A549 (cell line): ENCODE measurements around the gene PDZK1IP1.

Experiments
- HDAC2 ChIP-seq: fragments of 200-600 bp; sonication (generic); IDR thresholded peaks from 2 replicates; pipeline ENCODE4 v1.6.1; 2016
- TF ChIP-seq, protein P1 (sequence below): fragments of 250-450 bp; sonication (Bioruptor Pico); IDR thresholded peaks from 2 replicates; pipeline ENCODE4 v1.5.0; 2021; ENCODE audit warnings: mild to moderate bottlenecking, moderate library complexity, borderline replicate concordance
- TF ChIP-seq, protein P2 (sequence below): fragments of >200 bp; sonication (Bioruptor Twin); formaldehyde crosslinking; IDR thresholded peaks from 3 replicates; pipeline ENCODE4 v1.5.1; 2016
- TF ChIP-seq, protein P3 (sequence below): fragments of 200-600 bp; sonication (generic); IDR thresholded peaks from 2 replicates; pipeline ENCODE4 v1.6.1; 2016; ENCODE audit warnings: antibody characterized with exemption, mild to moderate bottlenecking, moderate library complexity

GRCh38 chr1:47198214-47198613, 8.4 kb upstream of the PDZK1IP1 start:
- no peak for TF ChIP-seq HDAC2
- TF ChIP-seq, protein P1, sequence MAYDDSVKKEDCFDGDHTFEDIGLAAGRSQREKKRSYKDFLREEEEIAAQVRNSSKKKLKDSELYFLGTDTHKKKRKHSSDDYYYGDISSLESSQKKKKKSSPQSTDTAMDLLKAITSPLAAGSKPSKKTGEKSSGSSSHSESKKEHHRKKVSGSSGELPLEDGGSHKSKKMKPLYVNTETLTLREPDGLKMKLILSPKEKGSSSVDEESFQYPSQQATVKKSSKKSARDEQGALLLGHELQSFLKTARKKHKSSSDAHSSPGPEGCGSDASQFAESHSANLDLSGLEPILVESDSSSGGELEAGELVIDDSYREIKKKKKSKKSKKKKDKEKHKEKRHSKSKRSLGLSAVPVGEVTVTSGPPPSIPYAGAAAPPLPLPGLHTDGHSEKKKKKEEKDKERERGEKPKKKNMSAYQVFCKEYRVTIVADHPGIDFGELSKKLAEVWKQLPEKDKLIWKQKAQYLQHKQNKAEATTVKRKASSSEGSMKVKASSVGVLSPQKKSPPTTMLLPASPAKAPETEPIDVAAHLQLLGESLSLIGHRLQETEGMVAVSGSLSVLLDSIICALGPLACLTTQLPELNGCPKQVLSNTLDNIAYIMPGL (CRISPR knock-in tag) = no peak
- TF ChIP-seq, protein P2, sequence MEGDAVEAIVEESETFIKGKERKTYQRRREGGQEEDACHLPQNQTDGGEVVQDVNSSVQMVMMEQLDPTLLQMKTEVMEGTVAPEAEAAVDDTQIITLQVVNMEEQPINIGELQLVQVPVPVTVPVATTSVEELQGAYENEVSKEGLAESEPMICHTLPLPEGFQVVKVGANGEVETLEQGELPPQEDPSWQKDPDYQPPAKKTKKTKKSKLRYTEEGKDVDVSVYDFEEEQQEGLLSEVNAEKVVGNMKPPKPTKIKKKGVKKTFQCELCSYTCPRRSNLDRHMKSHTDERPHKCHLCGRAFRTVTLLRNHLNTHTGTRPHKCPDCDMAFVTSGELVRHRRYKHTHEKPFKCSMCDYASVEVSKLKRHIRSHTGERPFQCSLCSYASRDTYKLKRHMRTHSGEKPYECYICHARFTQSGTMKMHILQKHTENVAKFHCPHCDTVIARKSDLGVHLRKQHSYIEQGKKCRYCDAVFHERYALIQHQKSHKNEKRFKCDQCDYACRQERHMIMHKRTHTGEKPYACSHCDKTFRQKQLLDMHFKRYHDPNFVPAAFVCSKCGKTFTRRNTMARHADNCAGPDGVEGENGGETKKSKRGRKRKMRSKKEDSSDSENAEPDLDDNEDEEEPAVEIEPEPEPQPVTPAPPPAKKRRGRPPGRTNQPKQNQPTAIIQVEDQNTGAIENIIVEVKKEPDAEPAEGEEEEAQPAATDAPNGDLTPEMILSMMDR = no peak
- TF ChIP-seq, protein P3, sequence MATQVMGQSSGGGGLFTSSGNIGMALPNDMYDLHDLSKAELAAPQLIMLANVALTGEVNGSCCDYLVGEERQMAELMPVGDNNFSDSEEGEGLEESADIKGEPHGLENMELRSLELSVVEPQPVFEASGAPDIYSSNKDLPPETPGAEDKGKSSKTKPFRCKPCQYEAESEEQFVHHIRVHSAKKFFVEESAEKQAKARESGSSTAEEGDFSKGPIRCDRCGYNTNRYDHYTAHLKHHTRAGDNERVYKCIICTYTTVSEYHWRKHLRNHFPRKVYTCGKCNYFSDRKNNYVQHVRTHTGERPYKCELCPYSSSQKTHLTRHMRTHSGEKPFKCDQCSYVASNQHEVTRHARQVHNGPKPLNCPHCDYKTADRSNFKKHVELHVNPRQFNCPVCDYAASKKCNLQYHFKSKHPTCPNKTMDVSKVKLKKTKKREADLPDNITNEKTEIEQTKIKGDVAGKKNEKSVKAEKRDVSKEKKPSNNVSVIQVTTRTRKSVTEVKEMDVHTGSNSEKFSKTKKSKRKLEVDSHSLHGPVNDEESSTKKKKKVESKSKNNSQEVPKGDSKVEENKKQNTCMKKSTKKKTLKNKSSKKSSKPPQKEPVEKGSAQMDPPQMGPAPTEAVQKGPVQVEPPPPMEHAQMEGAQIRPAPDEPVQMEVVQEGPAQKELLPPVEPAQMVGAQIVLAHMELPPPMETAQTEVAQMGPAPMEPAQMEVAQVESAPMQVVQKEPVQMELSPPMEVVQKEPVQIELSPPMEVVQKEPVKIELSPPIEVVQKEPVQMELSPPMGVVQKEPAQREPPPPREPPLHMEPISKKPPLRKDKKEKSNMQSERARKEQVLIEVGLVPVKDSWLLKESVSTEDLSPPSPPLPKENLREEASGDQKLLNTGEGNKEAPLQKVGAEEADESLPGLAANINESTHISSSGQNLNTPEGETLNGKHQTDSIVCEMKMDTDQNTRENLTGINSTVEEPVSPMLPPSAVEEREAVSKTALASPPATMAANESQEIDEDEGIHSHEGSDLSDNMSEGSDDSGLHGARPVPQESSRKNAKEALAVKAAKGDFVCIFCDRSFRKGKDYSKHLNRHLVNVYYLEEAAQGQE = no peak
